OCI-LY1 (cell line): ENCODE measurements around the gene ZBTB7A.

ENCODE experiments used
- CTCF ChIP-seq: fragments of 200-600 bp; sonication (generic), shearing (Covaris generic); IDR thresholded peaks from 2 replicates; pipeline ENCODE4 v1.5.1; 2017; ENCODE audit warnings: mild to moderate bottlenecking, antibody characterized with exemption, low read length, moderate library complexity, mixed read lengths
- EZH2 ChIP-seq: fragments of 200-600 bp; sonication (generic), shearing (Covaris generic); IDR thresholded peaks from 2 replicates; pipeline ENCODE4 v1.8.0; 2017; ENCODE audit warnings: borderline replicate concordance, mixed run types, mild to moderate bottlenecking, antibody characterized with exemption, low read length, moderate library complexity, mixed read lengths

GRCh38 chr19:4025317-4025716 lies 41.4 kb downstream of the ZBTB7A start:
- TF ChIP-seq CTCF (no peak), EZH2 (no peak)
